ENCODE data around the gene CCKAR.

The CCKAR gene

GRCh38 chr4:26458157-26458561, 32.1 kb downstream of the CCKAR start:
- no peak for DNase-seq

GRCh38 chr4:26457412-26457811, 32.9 kb downstream of the CCKAR start:
- no peak for DNase-seq

- no peak for DNase-seq
These were observed 34.7 kb downstream of the CCKAR start for GRCh38 chr4:26455571-26455970.

- no peak for DNase-seq
These were observed 35.3 kb downstream of the CCKAR start for GRCh38 chr4:26454961-26455360.

GRCh38 chr4:26452565-26453531, 37.4 kb downstream of the CCKAR start:
- DNase-seq = no peak

GRCh38 chr4:26451597-26451996, 38.7 kb downstream of the CCKAR start:
- DNase-seq = no peak

GRCh38 chr4:26450418-26450817, 39.9 kb downstream of the CCKAR start:
- no peak for DNase-seq

- DNase-seq = no peak
These were observed 42.9 kb downstream of the CCKAR start for GRCh38 chr4:26447378-26447777.

- no peak for DNase-seq
These were observed 48.5 kb downstream of the CCKAR start for GRCh38 chr4:26441771-26442170.

GRCh38 chr4:26441102-26441501, 49.2 kb downstream of the CCKAR start:
- no peak for DNase-seq

GRCh38 chr4:26434030-26434639, 56.1 kb downstream of the CCKAR start:
- DNase-seq = no peak

- no peak for DNase-seq
These were observed 56.7 kb downstream of the CCKAR start for GRCh38 chr4:26433556-26433955.

- DNase-seq = no peak
These were observed 57.9 kb downstream of the CCKAR start for GRCh38 chr4:26432419-26432818.

GRCh38 chr4:26431461-26432180, 58.7 kb downstream of the CCKAR start:
- DNase-seq = no peak

All from activated T-cell treated with anti-CD3 and anti-CD28 coated beads, Interleukin-2, amount 50 U/mL, for 1 hour (primary cell).